HL-60 (cell line): ENCODE results near the gene CHRNB2.

Source experiments
- DNase-seq, 2 experiments: peaks; one replicate each; pipeline ENCODE4 v3.0.0-alpha.2; 2010 to 2020; ENCODE audit warnings: low read depth in 1 of 2, low spot score in 1 of 2
- H3K27ac ChIP-seq: fragments of 250-450 bp; sonication (Bioruptor Pico); replicated peaks from 2 replicates; pipeline ENCODE4 v1.5.1; 2020; ENCODE audit warnings: mild to moderate bottlenecking, moderate library complexity
- H3K27me3 ChIP-seq: fragments of 250-450 bp; sonication (Bioruptor Pico); 2 replicates; pipeline ENCODE4 v1.5.1; 2021; ENCODE audit warnings: mild to moderate bottlenecking, moderate library complexity; ENCODE audit not compliant: insufficient read depth, poor library complexity, severe bottlenecking
- H3K4me3 ChIP-seq: replicated peaks from 2 replicates; pipeline ENCODE4 v1.5.1; 2011; ENCODE audit warnings: mild to moderate bottlenecking, control low read depth, low read length; ENCODE audit not compliant: insufficient read depth
- GABPA ChIP-seq: IDR thresholded peaks from 2 replicates; pipeline ENCODE4 v1.6.1; 2012; ENCODE audit warnings: low read depth
- POLR2AphosphoS5 ChIP-seq: IDR thresholded peaks from 2 replicates; pipeline ENCODE4 v1.6.1; 2012; ENCODE audit warnings: low read depth
- SPI1 ChIP-seq: IDR thresholded peaks from 2 replicates; pipeline ENCODE4 v1.6.1; 2012; ENCODE audit warnings: low read depth, mild to moderate bottlenecking, borderline replicate concordance
- TF ChIP-seq, protein P1 (sequence below): IDR thresholded peaks from one replicate; pipeline ENCODE4 v1.5.1; 2011; ENCODE audit warnings: low read length, control low read depth, inconsistent platforms; ENCODE audit not compliant: insufficient read depth
- TF ChIP-seq, protein P2 (sequence below): IDR thresholded peaks from 2 replicates; pipeline ENCODE4 v1.6.1; 2012; ENCODE audit warnings: low read depth; ENCODE audit not compliant: insufficient replicate concordance

The CHRNB2 gene

DNA sequence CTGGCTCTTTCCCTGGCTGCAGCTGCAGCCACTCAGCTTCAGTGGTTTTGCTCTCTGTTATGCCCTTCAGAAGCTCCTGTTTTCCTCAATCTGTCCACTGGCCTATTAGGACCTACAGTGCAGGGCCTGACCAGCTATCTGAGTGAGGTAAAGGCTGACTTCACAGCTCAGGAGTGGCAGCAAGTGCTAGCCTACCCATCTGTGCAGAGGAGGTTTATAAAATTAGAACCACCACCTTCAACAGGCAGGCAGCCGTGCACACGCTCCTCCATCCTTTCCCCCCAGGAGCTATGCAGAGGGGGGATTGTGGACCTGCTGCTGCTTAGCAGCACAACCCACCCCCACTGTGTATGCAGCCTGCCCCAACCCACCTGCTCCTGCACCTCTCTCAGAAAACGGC lies 32.1 kb downstream of the CHRNB2 start:
- TF ChIP-seq, protein P1, sequence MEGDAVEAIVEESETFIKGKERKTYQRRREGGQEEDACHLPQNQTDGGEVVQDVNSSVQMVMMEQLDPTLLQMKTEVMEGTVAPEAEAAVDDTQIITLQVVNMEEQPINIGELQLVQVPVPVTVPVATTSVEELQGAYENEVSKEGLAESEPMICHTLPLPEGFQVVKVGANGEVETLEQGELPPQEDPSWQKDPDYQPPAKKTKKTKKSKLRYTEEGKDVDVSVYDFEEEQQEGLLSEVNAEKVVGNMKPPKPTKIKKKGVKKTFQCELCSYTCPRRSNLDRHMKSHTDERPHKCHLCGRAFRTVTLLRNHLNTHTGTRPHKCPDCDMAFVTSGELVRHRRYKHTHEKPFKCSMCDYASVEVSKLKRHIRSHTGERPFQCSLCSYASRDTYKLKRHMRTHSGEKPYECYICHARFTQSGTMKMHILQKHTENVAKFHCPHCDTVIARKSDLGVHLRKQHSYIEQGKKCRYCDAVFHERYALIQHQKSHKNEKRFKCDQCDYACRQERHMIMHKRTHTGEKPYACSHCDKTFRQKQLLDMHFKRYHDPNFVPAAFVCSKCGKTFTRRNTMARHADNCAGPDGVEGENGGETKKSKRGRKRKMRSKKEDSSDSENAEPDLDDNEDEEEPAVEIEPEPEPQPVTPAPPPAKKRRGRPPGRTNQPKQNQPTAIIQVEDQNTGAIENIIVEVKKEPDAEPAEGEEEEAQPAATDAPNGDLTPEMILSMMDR, result no peak
- DNase-seq, result no peak
- Histone ChIP-seq H3K27me3 (no peaks in the 10 kb centered on the region), H3K27ac (no peak overlapping the region), H3K4me3 (no peak overlapping the region)

DNA sequence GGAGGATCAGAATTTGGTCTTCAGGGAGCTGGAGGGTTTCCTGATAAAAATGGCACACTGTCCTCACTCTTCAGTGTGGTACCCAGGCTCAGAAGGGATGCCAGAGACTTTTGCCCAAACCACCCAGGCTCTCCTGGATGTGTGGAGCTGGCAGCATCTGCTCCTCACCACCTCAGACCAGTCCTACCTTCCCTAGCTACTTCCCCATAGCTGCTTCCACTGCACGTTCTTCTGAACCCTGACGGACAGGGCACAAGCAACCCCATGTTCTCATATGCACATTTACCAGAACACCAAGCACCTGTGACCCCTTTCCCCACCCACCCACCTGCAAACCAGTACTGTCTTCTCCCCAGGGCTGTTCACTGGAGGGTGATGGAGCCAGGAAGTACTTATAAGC lies 35.7 kb downstream of the CHRNB2 start:
- H3K27ac ChIP-seq, result no peak overlapping the region
- no peak for DNase-seq
- no peak overlapping the region for H3K4me3 ChIP-seq
- no peaks in the 10 kb centered on the region for H3K27me3 ChIP-seq
- TF ChIP-seq GABPA (no peak), POLR2AphosphoS5 (no peak)
- TF ChIP-seq, protein P2, sequence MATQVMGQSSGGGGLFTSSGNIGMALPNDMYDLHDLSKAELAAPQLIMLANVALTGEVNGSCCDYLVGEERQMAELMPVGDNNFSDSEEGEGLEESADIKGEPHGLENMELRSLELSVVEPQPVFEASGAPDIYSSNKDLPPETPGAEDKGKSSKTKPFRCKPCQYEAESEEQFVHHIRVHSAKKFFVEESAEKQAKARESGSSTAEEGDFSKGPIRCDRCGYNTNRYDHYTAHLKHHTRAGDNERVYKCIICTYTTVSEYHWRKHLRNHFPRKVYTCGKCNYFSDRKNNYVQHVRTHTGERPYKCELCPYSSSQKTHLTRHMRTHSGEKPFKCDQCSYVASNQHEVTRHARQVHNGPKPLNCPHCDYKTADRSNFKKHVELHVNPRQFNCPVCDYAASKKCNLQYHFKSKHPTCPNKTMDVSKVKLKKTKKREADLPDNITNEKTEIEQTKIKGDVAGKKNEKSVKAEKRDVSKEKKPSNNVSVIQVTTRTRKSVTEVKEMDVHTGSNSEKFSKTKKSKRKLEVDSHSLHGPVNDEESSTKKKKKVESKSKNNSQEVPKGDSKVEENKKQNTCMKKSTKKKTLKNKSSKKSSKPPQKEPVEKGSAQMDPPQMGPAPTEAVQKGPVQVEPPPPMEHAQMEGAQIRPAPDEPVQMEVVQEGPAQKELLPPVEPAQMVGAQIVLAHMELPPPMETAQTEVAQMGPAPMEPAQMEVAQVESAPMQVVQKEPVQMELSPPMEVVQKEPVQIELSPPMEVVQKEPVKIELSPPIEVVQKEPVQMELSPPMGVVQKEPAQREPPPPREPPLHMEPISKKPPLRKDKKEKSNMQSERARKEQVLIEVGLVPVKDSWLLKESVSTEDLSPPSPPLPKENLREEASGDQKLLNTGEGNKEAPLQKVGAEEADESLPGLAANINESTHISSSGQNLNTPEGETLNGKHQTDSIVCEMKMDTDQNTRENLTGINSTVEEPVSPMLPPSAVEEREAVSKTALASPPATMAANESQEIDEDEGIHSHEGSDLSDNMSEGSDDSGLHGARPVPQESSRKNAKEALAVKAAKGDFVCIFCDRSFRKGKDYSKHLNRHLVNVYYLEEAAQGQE, result no peak
- TF ChIP-seq, protein P1, result no peak

DNA sequence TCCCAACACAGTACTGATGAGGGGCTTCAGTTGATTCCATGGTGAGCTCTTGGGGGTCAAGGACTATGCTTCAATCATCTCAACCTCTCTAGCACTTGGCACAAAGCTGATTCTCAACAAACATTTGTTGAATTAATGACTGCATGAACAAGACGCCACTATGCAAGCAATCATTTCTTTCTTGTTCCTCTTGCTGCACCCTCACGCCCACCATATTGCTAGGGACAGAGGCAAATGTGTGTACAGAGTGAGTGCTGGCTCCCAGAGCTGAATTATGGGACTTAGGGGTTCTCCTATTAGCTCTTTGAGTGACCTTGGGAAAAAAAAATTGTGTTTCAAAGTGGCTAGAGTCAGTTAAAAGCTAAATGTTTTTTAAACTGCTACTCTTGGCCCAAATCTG lies 38.0 kb downstream of the CHRNB2 start:
- TF ChIP-seq SPI1, result no peak
- TF ChIP-seq, protein P2, result no peak
- TF ChIP-seq GABPA, result no peak
- no peak for TF ChIP-seq POLR2AphosphoS5

DNA sequence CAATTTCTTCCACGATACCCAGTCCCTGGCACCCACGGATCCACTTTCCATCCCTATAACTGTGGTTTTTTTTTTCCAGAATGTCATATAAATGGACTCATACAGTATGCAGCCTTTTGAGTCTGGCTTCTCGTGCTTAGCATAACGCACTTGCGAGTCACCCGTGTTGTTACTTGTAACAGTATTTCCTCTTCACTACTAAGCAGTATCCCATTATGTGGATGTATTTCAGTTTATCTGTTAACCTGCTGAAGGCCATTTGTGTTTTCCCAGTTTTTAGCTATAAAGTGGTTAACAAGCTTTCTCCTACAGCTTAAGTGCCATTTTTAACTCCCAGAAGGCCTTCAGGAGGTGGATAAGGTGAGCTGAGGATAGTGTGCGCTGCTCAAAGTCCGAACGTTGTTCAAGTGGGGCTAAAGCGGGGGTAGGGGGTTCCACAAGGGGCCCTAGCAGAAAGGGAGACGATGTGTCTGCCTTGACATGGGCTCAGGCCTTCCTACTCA lies 39.6 kb downstream of the CHRNB2 start:
- Histone ChIP-seq H3K4me3 (peak overlapping the region; percentile 60), H3K27me3 (no peaks in the 10 kb centered on the region), H3K27ac (peak overlapping the region; percentile 64)
- DNase-seq, result no peak
- no peak; the same call in 1 of the 2 replicates for TF ChIP-seq POLR2AphosphoS5
- TF ChIP-seq, protein P2, result no peak
- TF ChIP-seq GABPA, result no peak
- TF ChIP-seq SPI1, result no peak
- TF ChIP-seq, protein P1, result no peak

More for the DNA sequence above, 38.0 kb downstream of the CHRNB2 start:
- Histone ChIP-seq H3K27me3 (no peaks in the 10 kb centered on the region), H3K27ac (no peak overlapping the region), H3K4me3 (no peak overlapping the region)
- no peak for DNase-seq
